Lower lobe of right lung (tissue), 2 donors: ENCODE measurements around the gene MYZAP. TPM values are rescaled to one million over a fixed set of nuclear protein-coding genes. Genes with fewer than 3 reads are reported as not detected.

Experiments used
- ATAC-seq, 2 donors: fragments of 200-7000 bp; cut with Tn5 transposase; one replicate each; pipeline ENCODE4 v1.9.1; 2020 to 2022; ENCODE audit warnings: mild to moderate bottlenecking in 2 of 2, moderate library complexity in 2 of 2
- DNase-seq: peaks from one replicate; pipeline ENCODE4 v3.0.0-alpha.2; 2020
- H3K27ac ChIP-seq: fragments of 200-600 bp; one replicate; pipeline ENCODE4 v1.8.0; 2022
- H3K27me3 ChIP-seq: fragments of 200-600 bp; one replicate; pipeline ENCODE4 v1.8.0; 2022; ENCODE audit warnings: low read depth
- H3K36me3 ChIP-seq: fragments of 200-600 bp; one replicate; pipeline ENCODE4 v1.8.0; 2022; ENCODE audit warnings: mild to moderate bottlenecking
- H3K4me1 ChIP-seq: fragments of 200-600 bp; one replicate; pipeline ENCODE4 v1.8.0; 2022
- H3K4me3 ChIP-seq: fragments of 200-600 bp; one replicate; pipeline ENCODE4 v1.8.0; 2022; ENCODE audit warnings: mild to moderate bottlenecking
- H3K9me3 ChIP-seq: fragments of 200-600 bp; one replicate; pipeline ENCODE4 v1.8.0; 2022
- CTCF ChIP-seq: fragments of 200-600 bp; IDR thresholded peaks from one replicate; pipeline ENCODE4 v1.8.0; 2022; ENCODE audit warnings: antibody characterized with exemption, mild to moderate bottlenecking
- intact Hi-C: fragments of 100-400 bp; cut with DNase I; formaldehyde crosslinking; loops from one replicate; pipeline ENCODE4 v1.11.0; 2022
- total RNA-seq: library from RNA; stranded (reverse); fragmentation: NEBNext Ultra II Directional; extraction: Animal tissue kit (Norgen Biotek cat#: 25700); gene quantifications from one replicate; pipeline ENCODE4 v1.2.1, GENCODE V29; 2021
- donor health status: DM: no; HTN: yes; CAD: no; lungs with severe emphysema.

The MYZAP gene
- total RNA-seq, 1 donor from 2014 or later: 41.3 TPM

DNA sequence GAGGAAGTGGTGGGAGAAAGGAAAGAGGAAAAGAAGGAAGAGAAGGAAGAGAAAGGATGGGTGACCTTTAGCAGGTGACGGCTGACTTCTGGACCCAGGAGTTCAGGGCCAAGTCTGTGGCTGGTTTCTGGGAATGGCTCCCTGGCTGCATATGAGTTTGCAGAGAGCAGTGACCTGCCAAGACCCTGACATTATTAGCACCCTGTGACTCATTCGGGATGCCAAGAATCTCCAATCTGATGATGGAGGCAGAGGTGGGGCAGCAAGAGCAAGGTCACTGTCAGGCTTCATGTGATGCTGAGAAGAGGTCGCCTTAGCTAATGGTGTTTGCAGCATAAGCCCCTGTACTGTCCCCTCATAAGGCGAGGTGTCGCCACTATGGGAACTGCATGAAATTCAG, 42.6 kb downstream of the MYZAP start:
- H3K4me1 ChIP-seq: peaks cover 10% of the 10 kb centered on the region
- ATAC-seq (no peak), DNase-seq (no peak)
- H3K27ac ChIP-seq: no peak overlapping the region
- no peak overlapping the region for H3K4me3 ChIP-seq
- H3K36me3 ChIP-seq: peaks cover 22% of the 10 kb centered on the region
- H3K27me3 ChIP-seq: no peaks in the 10 kb centered on the region
- intact Hi-C loops: no loop called here
- no peak for TF ChIP-seq CTCF
- H3K9me3 ChIP-seq: no peaks in the 10 kb centered on the region

DNA sequence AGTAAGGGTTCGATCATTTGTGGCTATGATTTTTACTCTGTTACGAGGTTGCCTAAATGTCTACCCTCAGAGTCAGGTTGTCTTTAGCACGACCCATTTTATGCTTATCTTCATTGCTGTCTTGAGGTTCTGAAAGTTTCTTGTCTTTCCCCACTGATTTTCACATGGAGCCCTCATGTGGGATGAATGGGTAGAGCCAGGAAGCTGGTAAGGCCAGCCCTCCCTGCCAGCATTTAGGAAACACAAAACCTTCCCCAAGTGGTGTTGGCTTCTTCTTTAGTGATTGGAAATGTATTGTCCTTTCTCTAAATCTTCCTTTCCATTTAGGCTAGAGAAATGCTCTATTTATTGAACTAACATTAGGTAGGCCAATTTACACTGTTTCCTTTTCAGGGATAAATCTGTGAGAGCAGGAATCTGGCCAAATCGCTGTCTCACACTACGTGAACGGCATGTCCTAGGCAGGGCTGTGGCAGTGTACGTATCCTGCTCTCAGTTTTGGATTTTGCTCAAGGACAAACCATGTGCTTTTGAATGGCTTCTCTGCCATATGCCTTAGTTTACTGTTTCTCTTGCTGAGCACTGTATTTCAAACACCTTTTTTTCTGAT, 43.7 kb downstream of the MYZAP start:
- DNase-seq (no peak), ATAC-seq (no peak)
- Histone ChIP-seq H3K4me3 (no peak overlapping the region), H3K36me3 (peaks cover 30% of the 10 kb centered on the region), H3K27ac (peak overlapping the region; percentile 2), H3K4me1 (peaks cover 10% of the 10 kb centered on the region), H3K9me3 (no peaks in the 10 kb centered on the region), H3K27me3 (no peaks in the 10 kb centered on the region)
- peak; percentile 20 for TF ChIP-seq CTCF
- intact Hi-C loops: no loop called here

- DNase-seq (no peak), ATAC-seq (no peak)
- H3K9me3 ChIP-seq: no peaks in the 10 kb centered on the region
- H3K27me3 ChIP-seq: no peaks in the 10 kb centered on the region
- no peak overlapping the region for H3K27ac ChIP-seq
- peaks cover 35% of the 10 kb centered on the region for H3K36me3 ChIP-seq
- peaks cover 10% of the 10 kb centered on the region for H3K4me1 ChIP-seq
- no peak for TF ChIP-seq CTCF
- intact Hi-C loops: no loop called here
- no peak overlapping the region for H3K4me3 ChIP-seq
Measured at GRCh38 chr15:57637846-57638245, 46.1 kb downstream of the MYZAP start.

DNA sequence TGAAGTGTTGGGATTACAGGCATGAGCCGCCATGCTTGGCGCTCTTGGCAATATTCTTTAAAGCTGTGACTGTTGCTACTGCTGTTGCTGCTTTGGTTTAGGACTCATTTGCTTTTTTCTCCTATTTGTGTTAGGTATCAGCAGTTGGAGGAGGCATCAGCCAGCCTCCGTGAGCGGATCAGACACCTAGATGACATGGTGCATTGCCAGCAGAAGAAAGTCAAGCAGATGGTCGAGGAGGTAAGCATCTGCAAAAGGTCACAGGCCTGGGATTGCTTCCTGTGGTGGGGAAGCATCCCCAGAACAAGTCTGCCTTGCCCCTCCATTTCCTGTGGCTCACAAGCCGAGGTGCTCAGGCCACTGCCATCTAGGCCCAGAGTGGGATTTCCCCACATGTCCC, 47.6 kb downstream of the MYZAP start:
- DNase-seq (no peak), ATAC-seq (no peak)
- Histone ChIP-seq H3K4me1 (peaks cover 10% of the 10 kb centered on the region), H3K27ac (no peak overlapping the region), H3K36me3 (peaks cover 26% of the 10 kb centered on the region), H3K9me3 (no peaks in the 10 kb centered on the region), H3K4me3 (no peak overlapping the region), H3K27me3 (no peaks in the 10 kb centered on the region)
- intact Hi-C loops: no loop called here
- no peak for TF ChIP-seq CTCF

- Histone ChIP-seq H3K27ac (no peak overlapping the region), H3K36me3 (peaks cover 26% of the 10 kb centered on the region), H3K9me3 (no peaks in the 10 kb centered on the region), H3K4me3 (no peak overlapping the region), H3K4me1 (no peaks in the 10 kb centered on the region), H3K27me3 (no peaks in the 10 kb centered on the region)
- no peak for DNase-seq
- peak; percentile 6 for TF ChIP-seq CTCF
- peak in 1 of 2 donors; percentile 21 for ATAC-seq
- intact Hi-C loops: no loop called here
Measured at GRCh38 chr15:57640930-57641682, 49.4 kb downstream of the MYZAP start.
